Adrenal gland (tissue), 12 donors: Measurements from ENCODE around the gene EPHB2. TPM values are rescaled to one million over a fixed set of nuclear protein-coding genes. Genes with fewer than 3 reads are reported as not detected.

Experiments used
- DNase-seq, 7 donors: peaks; one replicate each; pipeline ENCODE4 v3.0.0-alpha.2; 2019 to 2020
- H3K27ac ChIP-seq, 5 donors: fragments of 200-600 bp; sonication (generic) in 4 of 5; 1 replicate in 3 of 5; 2 replicates in 2 of 5; pipeline versions ENCODE4 v1.5.1 to v1.8.0; 2016 to 2020; ENCODE audit warnings: mild to moderate bottlenecking in 1 of 5
- H3K27me3 ChIP-seq: fragments of 200-600 bp; 2 replicates; pipeline ENCODE4 v1.8.0; 2021
- H3K36me3 ChIP-seq, 2 donors: fragments of 200-600 bp; replicated peaks in 1 of 2; 1 replicate in 1 of 2; 2 replicates in 1 of 2; pipeline versions ENCODE4 v1.5.1 to v1.8.0; 2018 to 2022
- H3K4me1 ChIP-seq, 2 donors: fragments of 200-600 bp; replicated peaks in 1 of 2; 1 replicate in 1 of 2; 2 replicates in 1 of 2; pipeline versions ENCODE4 v1.5.1 to v1.8.0; 2018 to 2021
- H3K4me3 ChIP-seq, 4 donors: fragments of 200-600 bp; sonication (generic) in 3 of 4; one replicate each; pipeline ENCODE4 v1.5.1; 2016 to 2018
- H3K9me3 ChIP-seq, 3 donors: fragments of 200-600 bp; sonication (generic) in 1 of 3; replicated peaks in 1 of 3; 1 replicate in 2 of 3; 2 replicates in 1 of 3; pipeline versions ENCODE4 v1.5.1 to v1.8.0; 2016 to 2021
- POLR2A ChIP-seq, 2 donors: fragments of 450-650 bp; IDR thresholded peaks; one replicate each; pipeline ENCODE4 v1.6.1; 2017; ENCODE audit warnings: antibody characterized with exemption in 2 of 2, mild to moderate bottlenecking in 2 of 2, moderate library complexity in 1 of 2
- WGBS, 4 donors: extraction: QIAGEN DNeasy Blood & Tissue Kit in 2 of 4; methylation state at CpG; one replicate each; pipeline versions ENCODE4 v1.1.5 to v1.1.7; 2013 to 2017; 5-methylcytosine and 5-hydroxymethylcytosine counted together
- intact Hi-C, 2 donors: fragments of 100-400 bp; cut with DNase I; formaldehyde crosslinking; loops; one replicate each; pipeline versions ENCODE4 v1.14.1 to v1.15.0; 2022 to 2023
- polyA plus RNA-seq, 3 donors: library from polyadenylated mRNA; stranded (reverse); fragments of 200-250 nt in 2 of 3; fragments of 350-450 nt in 1 of 3; fragmentation: Illumina TruSeq in 1 of 3; extraction: RNeasy Lipid Tissue Mini Kit (QIAGEN cat#74804) in 1 of 3; gene quantifications; one replicate each; pipeline ENCODE4 v1.2.3, GENCODE V29; 2013 to 2014
- total RNA-seq, 9 donors: library from RNA; depleted of rRNA in 4 of 9; stranded (reverse); fragments of >200 nt in 4 of 9; fragments of 120-200 nt in 1 of 9; fragmentation: NEBNext Ultra II Directional in 1 of 9; extraction: Animal tissue kit (Norgen Biotek cat#: 25700) in 1 of 9; gene quantifications; one replicate each; pipeline versions ENCODE4 v1.1.0 to v1.2.4, GENCODE V29; 2013 to 2023
- TF ChIP-seq, protein P1 (sequence below), 6 experiments: fragments of 450-650 bp in 4 of 6; fragments of 200-600 bp in 2 of 6; sonication (generic) in 1 of 6; IDR thresholded peaks; 1 replicate in 5 of 6; 2 replicates in 1 of 6; pipeline versions ENCODE4 v1.5.1 to v1.8.0; 2016 to 2021; ENCODE audit warnings: antibody characterized with exemption in 6 of 6, mild to moderate bottlenecking in 2 of 6, moderate library complexity in 1 of 6
- donor health status: healthy with polysubstance abuse.
- donor health status: Bipolar disorder and iron deficiency.
- donor health status: DM: yes; HTN: yes; CAD: no.
- donor health status: DM: no; HTN: no; CAD: no.
- donor health status: DM: no; HTN: no; CAD: no.
- donor health status: DM: yes; HTN: yes; CAD: no.

The EPHB2 gene
- total and polyA plus RNA-seq, 12 donors: 0.67 to 10.3 (median 3.1) TPM

DNA sequence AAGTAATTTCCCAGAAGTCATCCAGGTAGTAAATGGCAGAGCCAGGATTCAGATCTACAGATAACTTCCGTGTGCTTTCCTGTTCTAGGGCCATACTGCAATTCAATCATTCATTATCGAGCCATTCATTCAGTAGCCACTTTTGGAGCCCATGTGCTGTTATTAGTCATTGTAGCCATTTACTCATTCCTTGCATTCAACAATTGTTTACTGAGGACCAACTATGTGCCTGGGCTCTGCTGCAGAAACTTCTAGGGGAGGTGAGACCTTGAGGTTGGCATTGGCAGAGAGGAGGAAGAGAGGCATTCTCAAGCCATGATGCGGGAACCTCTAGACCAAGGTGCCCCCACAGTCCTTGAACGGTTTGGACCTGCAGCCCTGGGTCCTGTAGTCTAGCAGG, 27.9 kb downstream of the EPHB2 start:
- intact Hi-C loops: no loop called here
- Histone ChIP-seq H3K4me1 (peaks cover 0 to 5% of the 10 kb centered on the region in 2 donors), H3K36me3 (no peaks in the 10 kb centered on the region), H3K4me3 (no peak overlapping the region), H3K27me3 (no peaks in the 10 kb centered on the region), H3K27ac (no peak overlapping the region), H3K9me3 (no peaks in the 10 kb centered on the region)
- no peak for TF ChIP-seq POLR2A (IDR thresholded peaks at IDR 0.05)
- TF ChIP-seq, protein P1, sequence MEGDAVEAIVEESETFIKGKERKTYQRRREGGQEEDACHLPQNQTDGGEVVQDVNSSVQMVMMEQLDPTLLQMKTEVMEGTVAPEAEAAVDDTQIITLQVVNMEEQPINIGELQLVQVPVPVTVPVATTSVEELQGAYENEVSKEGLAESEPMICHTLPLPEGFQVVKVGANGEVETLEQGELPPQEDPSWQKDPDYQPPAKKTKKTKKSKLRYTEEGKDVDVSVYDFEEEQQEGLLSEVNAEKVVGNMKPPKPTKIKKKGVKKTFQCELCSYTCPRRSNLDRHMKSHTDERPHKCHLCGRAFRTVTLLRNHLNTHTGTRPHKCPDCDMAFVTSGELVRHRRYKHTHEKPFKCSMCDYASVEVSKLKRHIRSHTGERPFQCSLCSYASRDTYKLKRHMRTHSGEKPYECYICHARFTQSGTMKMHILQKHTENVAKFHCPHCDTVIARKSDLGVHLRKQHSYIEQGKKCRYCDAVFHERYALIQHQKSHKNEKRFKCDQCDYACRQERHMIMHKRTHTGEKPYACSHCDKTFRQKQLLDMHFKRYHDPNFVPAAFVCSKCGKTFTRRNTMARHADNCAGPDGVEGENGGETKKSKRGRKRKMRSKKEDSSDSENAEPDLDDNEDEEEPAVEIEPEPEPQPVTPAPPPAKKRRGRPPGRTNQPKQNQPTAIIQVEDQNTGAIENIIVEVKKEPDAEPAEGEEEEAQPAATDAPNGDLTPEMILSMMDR (IDR thresholded peaks at IDR 0.05): no peak
- no peak for DNase-seq
- WGBS, 4 donors: 79 to 91% (median 83%) methylated on average over 4 of the region's 4 CpGs

DNA sequence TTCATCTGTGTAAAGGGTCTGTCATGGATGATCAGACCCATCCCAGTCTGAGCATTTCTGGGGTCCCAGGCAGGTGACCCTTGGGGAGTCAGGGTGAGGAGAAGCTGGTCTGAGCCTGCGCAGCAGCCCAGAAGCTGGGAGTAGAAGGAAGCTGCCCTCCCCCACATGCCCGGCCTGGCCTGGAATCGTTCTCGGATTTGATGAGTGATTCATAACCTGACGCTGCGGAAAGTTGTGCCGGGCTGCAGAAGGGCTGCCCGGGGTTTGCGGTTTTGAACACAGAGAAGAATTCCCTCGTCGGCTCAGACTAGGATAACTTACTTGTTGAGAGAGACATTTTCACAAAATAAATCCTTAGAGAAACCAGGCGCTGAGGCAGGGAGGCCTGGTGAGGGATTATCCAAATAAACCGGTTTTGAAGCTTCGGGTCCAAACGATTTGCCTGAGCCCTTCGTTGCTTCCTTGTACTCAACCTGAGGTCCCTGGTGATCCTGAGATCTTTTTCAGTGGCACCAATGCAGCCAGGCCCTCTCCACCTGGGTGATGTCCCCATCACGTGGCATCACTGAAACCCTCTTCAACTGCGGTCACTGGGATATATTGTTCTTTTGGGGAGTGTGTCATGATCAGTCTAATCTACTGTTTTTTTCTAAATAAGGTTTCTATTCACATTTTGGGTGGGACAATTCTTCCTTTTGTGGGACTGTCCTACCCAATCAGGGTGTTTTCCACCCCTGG, 29.2 kb downstream of the EPHB2 start:
- peaks cover 0 to 5% of the 10 kb centered on the region in 2 donors for H3K4me1 ChIP-seq
- H3K4me3 ChIP-seq: no peak overlapping the region
- no peak overlapping the region for H3K27ac ChIP-seq
- DNase-seq: peak in 4 of 7 donors; percentile 31 to 83 (median 68)
- H3K36me3 ChIP-seq: no peaks in the 10 kb centered on the region
- H3K27me3 ChIP-seq: no peaks in the 10 kb centered on the region
- intact Hi-C loops: no loop called here
- TF ChIP-seq, protein P1 (IDR thresholded peaks at IDR 0.05): no peak
- no peak for TF ChIP-seq POLR2A (IDR thresholded peaks at IDR 0.05)
- H3K9me3 ChIP-seq: no peaks in the 10 kb centered on the region
- WGBS, 4 donors: 67 to 89% (median 80%) methylated on average over 16 to 18 of the region's 18 CpGs

DNA sequence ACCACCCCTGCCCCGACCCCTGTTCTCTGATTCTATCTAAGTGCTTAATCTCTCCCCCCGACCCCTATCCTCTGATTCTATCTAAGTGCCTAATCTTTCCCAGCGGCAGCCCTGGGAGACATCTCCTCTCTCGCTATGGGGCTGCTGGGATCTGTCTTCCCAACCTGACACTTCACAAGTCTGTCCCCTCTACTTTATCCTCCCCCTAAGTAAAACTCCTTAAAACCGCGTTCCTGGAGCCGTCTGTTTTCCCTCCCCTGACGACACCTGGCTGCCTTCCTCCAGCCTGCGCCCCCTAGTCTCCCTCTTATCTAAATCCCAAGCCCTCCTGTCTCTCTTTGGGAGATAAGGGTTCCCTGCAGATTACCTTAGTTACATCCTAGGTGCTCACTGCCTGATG, 30.5 kb downstream of the EPHB2 start:
- intact Hi-C loops: no loop called here
- H3K27me3 ChIP-seq: no peaks in the 10 kb centered on the region
- no peak overlapping the region for H3K4me3 ChIP-seq
- no peaks in the 10 kb centered on the region for H3K36me3 ChIP-seq
- H3K9me3 ChIP-seq: no peaks in the 10 kb centered on the region
- TF ChIP-seq, protein P1 (IDR thresholded peaks at IDR 0.05): no peak
- TF ChIP-seq POLR2A (IDR thresholded peaks at IDR 0.05): no peak
- WGBS, 4 donors: 58 to 77% (median 67%) methylated on average over 9 of the region's 9 CpGs
- no peaks in the 10 kb centered on the region for H3K4me1 ChIP-seq
- H3K27ac ChIP-seq: no peak overlapping the region
- no peak for DNase-seq

DNA sequence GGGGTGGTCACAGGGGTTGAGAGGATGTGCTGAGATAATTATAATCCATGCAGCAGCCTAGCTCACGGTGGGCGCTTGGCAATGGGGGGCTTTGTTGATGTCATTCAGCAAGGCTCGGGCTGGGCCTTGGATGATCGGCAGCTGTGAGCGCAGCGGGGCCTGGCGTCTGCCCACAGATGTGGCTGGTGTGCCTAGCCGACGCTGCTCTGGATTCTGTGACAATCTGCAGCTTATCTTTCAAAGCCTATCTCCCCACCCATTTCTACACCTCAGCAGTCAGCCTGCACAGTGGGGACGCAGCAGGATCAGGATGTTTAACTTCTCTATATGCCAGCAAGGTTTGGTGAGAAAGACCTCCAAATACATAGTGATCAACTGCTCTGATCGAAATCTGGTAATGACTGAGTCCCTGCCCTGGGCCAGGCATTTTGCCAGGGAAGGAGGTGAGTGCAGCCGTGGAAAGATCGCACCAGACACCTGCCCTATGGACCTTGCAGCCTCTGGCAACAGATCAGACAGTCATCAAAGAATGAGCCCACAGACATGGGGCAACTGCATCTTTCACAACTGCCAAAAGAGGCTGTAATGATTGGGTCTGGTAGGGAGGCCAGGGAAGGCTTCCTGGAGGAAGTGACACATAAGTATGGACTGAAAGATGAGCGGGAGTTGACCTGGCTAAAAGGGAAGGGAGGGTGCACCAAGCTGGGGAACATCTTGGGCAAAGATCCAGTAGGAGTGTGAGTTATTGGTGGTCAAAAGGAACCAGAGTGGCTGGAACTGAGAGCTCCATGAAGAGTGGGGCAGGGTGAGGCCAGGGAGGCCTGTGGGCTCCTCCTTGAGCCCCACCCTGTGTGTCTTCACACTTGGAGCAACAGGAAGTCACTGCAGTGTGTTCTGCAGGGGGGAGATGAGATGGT, 35.3 kb downstream of the EPHB2 start:
- no peak for DNase-seq
- Histone ChIP-seq H3K27ac (no peak overlapping the region), H3K4me3 (no peak overlapping the region), H3K27me3 (no peaks in the 10 kb centered on the region), H3K36me3 (no peaks in the 10 kb centered on the region), H3K4me1 (peaks cover 0 to 21% of the 10 kb centered on the region in 2 donors), H3K9me3 (no peaks in the 10 kb centered on the region)
- intact Hi-C loops: no loop called here
- TF ChIP-seq, protein P1 (IDR thresholded peaks at IDR 0.05): no peak
- WGBS, 4 donors: 79 to 84% (median 82%) methylated on average over 12 to 14 of the region's 14 CpGs
